Panc1 (cell line): ENCODE measurements around the gene SH2D1B. TPM values are rescaled to one million over a fixed set of nuclear protein-coding genes. Genes with fewer than 3 reads are reported as not detected.

Source experiments
- ATAC-seq: fragments of 200-7000 bp; cut with Tn5 transposase; 2 replicates; pipeline ENCODE4 v1.9.1; 2020; ENCODE audit warnings: mild to moderate bottlenecking, moderate library complexity
- BruUV-seq: library from RNA; stranded (reverse); fragments of 400-500 nt; replicated peaks from 2 replicates; lab custom pipeline; 2021; lab: Mats Ljungman, UMichigan
- CTCF ChIA-PET: fragments of 300-600 bp; sonication (Branson Sonifier 250); formaldehyde crosslinking; loops from one replicate; lab custom pipeline; 2022; ENCODE audit warnings: antibody characterized with exemption; lab: Charles Lee
- POLR2A ChIA-PET: fragments of 300-600 bp; sonication (Branson Sonifier 250); formaldehyde crosslinking; loops from one replicate; lab custom pipeline; 2022; ENCODE audit warnings: antibody characterized with exemption; lab: Charles Lee
- DNase-seq: peaks from one replicate; pipeline ENCODE4 v3.0.0-alpha.2; 2010; ENCODE audit warnings: low read depth, low spot score
- H3K27ac ChIP-seq: 2 replicates; pipeline ENCODE4 v1.5.1; 2011; ENCODE audit warnings: mild to moderate bottlenecking, low read length, inconsistent platforms
- H3K27me3 ChIP-seq: fragments of 200-500 bp; sonication (Bioruptor generic); 2 replicates; pipeline ENCODE4 v1.6.0; 2014; ENCODE audit warnings: low read length, inconsistent platforms; ENCODE audit not compliant: control insufficient read depth, insufficient read depth
- H3K36me3 ChIP-seq: fragments of 200-500 bp; sonication (Bioruptor generic); 2 replicates; pipeline ENCODE4 v1.5.1; 2014; ENCODE audit warnings: inconsistent platforms, mild to moderate bottlenecking, low read length, moderate library complexity; ENCODE audit not compliant: control insufficient read depth, insufficient read depth
- H3K4me1 ChIP-seq: 2 replicates; pipeline ENCODE4 v1.5.1; 2011; ENCODE audit warnings: inconsistent platforms, mild to moderate bottlenecking, low read length, moderate library complexity; ENCODE audit not compliant: control insufficient read depth, insufficient read depth
- H3K4me3 ChIP-seq, 2 experiments: 2 replicates each; pipeline ENCODE4 v1.5.1; 2011 to 2012; ENCODE audit warnings: low read depth in 2 of 2, low read length in 2 of 2, mild to moderate bottlenecking in 2 of 2, inconsistent platforms in 1 of 2, moderate library complexity in 1 of 2
- H3K9me3 ChIP-seq: fragments of 200-500 bp; sonication (Bioruptor generic); 2 replicates; pipeline ENCODE4 v1.5.1; 2014; ENCODE audit warnings: low read depth, mild to moderate bottlenecking, inconsistent platforms, low read length, moderate library complexity; ENCODE audit not compliant: control insufficient read depth, insufficient read depth
- POLR2AphosphoS5 ChIP-seq: IDR thresholded peaks from 2 replicates; pipeline ENCODE4 v1.6.1; 2012; ENCODE audit warnings: mild to moderate bottlenecking, low read depth, low read length, moderate library complexity
- SIN3A ChIP-seq: IDR thresholded peaks from 2 replicates; pipeline ENCODE4 v1.6.1; 2012; ENCODE audit warnings: low read depth, mild to moderate bottlenecking, low read length, moderate library complexity, borderline replicate concordance; ENCODE audit not compliant: insufficient read depth
- TCF7L2 ChIP-seq: IDR thresholded peaks from 2 replicates; pipeline ENCODE4 v1.6.1; 2011; ENCODE audit warnings: mild to moderate bottlenecking, low read depth, low read length, inconsistent platforms
- in situ Hi-C: cut with HindIII; loops from 2 replicates; pipeline ENCODE4 v1.10.0; 2016; ENCODE audit warnings: low sequenced_read_pairs, low pct_unique_long_range_greater_than_20kb
- intact Hi-C: fragments of 100-400 bp; cut with micrococcal nuclease; formaldehyde crosslinking; loops from one replicate; pipeline ENCODE4 v1.10.0; 2022; ENCODE audit not compliant: unreplicated experiment
- total RNA-seq: library from RNA; stranded (reverse); gene quantifications from one replicate; pipeline ENCODE4 v1.2.1, GENCODE V29; 2021; ENCODE audit not compliant: unreplicated experiment
- TF ChIP-seq, protein P1 (sequence below): fragments of 450-650 bp; IDR thresholded peaks from 2 replicates; pipeline ENCODE4 v1.5.1; 2017; ENCODE audit warnings: mild to moderate bottlenecking
- TF ChIP-seq, protein P2 (sequence below), 2 experiments: IDR thresholded peaks; 2 replicates each; pipeline ENCODE4 v1.6.1; 2011 to 2012; ENCODE audit warnings: low read depth in 2 of 2, control low read depth in 1 of 2, low read length in 1 of 2, mild to moderate bottlenecking in 1 of 2, moderate library complexity in 1 of 2; ENCODE audit not compliant: insufficient read depth in 1 of 2

SH2D1B gene
- total RNA-seq, 1 experiment from 2014 or later, result not detected

DNA sequence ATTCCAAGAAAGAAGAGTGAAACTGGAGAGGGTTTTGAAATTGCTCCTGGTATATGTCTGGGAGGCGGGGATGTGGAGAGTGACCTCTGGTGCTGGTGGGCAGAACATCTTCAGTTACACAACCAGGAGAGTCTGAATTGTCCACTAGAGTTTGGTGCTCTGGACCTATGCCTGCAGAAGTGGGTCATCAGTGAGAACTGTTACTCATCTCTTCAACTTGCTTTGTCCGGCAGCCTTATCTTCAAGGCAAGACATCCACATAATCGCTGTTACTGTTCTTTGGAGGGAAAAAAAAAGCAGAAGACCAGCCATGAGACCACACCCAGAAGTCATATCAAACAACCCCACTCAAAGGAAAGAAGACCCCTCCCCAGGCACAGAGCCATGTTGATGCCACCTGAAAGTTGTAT lies 14.9 kb downstream of the SH2D1B start:
- TF ChIP-seq, protein P1, sequence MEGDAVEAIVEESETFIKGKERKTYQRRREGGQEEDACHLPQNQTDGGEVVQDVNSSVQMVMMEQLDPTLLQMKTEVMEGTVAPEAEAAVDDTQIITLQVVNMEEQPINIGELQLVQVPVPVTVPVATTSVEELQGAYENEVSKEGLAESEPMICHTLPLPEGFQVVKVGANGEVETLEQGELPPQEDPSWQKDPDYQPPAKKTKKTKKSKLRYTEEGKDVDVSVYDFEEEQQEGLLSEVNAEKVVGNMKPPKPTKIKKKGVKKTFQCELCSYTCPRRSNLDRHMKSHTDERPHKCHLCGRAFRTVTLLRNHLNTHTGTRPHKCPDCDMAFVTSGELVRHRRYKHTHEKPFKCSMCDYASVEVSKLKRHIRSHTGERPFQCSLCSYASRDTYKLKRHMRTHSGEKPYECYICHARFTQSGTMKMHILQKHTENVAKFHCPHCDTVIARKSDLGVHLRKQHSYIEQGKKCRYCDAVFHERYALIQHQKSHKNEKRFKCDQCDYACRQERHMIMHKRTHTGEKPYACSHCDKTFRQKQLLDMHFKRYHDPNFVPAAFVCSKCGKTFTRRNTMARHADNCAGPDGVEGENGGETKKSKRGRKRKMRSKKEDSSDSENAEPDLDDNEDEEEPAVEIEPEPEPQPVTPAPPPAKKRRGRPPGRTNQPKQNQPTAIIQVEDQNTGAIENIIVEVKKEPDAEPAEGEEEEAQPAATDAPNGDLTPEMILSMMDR, result peak; percentile 32
- TF ChIP-seq POLR2AphosphoS5, result no peak
- ChIA-PET CTCF (no interaction called here), POLR2A (no interaction called here)
- Histone ChIP-seq H3K27ac (no peak overlapping the region), H3K9me3 (no peaks in the 10 kb centered on the region), H3K4me1 (no peaks in the 10 kb centered on the region), H3K27me3 (peaks cover 8% of the 10 kb centered on the region; the same call in 1 of the 2 replicates), H3K4me3 (no peak overlapping the region), H3K36me3 (no peaks in the 10 kb centered on the region; the same call in 1 of the 2 replicates)
- BruUV-seq, result no TSS peak
- ATAC-seq, result peak; percentile 76
- DNase-seq, result no peak
- intact Hi-C loops (loop anchor here (10.0 kb wide), 1 partner anchor 632 kb away; the partner anchor contains the start of gene ATF6), in situ Hi-C loops (no loop called here)

DNA sequence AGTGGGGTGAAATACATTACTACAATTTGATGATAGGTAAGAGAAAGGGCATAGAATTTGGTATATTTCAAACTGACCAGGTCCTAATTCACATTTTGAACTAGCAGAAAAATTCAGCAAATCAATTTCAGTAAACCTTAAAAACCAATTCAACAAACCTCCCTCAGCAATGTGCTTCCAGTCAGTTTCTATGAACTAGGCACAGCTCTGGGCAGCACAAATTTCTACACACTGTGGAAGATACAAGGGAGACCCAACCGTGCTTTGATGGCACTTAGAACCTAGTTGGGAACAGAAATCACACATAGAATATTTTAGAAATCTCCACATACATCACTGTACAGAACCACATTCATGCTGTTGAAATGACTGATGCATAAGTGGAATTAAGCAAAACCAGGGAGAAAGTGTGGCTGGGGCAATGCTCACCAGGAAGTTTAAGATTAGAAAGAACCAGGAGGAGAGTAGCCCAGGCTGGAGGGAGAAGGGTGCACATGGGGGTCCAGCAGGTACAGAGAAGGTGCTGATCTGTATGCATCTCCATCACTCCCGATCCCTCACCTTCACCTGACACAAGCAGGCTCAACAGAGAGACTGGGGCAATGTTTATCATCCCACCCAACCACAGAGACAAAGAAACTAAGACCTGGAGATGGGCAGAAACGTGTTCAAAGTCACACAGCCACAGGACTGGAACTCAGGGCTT lies 15.6 kb downstream of the SH2D1B start:
- ChIA-PET CTCF (no interaction called here), POLR2A (no interaction called here)
- Histone ChIP-seq H3K4me1 (peaks cover 6% of the 10 kb centered on the region), H3K9me3 (no peaks in the 10 kb centered on the region), H3K27me3 (peaks cover 8% of the 10 kb centered on the region; the same call in 1 of the 2 replicates), H3K4me3 (no peak overlapping the region), H3K36me3 (no peaks in the 10 kb centered on the region; the same call in 1 of the 2 replicates), H3K27ac (no peak overlapping the region)
- TF ChIP-seq, protein P2, sequence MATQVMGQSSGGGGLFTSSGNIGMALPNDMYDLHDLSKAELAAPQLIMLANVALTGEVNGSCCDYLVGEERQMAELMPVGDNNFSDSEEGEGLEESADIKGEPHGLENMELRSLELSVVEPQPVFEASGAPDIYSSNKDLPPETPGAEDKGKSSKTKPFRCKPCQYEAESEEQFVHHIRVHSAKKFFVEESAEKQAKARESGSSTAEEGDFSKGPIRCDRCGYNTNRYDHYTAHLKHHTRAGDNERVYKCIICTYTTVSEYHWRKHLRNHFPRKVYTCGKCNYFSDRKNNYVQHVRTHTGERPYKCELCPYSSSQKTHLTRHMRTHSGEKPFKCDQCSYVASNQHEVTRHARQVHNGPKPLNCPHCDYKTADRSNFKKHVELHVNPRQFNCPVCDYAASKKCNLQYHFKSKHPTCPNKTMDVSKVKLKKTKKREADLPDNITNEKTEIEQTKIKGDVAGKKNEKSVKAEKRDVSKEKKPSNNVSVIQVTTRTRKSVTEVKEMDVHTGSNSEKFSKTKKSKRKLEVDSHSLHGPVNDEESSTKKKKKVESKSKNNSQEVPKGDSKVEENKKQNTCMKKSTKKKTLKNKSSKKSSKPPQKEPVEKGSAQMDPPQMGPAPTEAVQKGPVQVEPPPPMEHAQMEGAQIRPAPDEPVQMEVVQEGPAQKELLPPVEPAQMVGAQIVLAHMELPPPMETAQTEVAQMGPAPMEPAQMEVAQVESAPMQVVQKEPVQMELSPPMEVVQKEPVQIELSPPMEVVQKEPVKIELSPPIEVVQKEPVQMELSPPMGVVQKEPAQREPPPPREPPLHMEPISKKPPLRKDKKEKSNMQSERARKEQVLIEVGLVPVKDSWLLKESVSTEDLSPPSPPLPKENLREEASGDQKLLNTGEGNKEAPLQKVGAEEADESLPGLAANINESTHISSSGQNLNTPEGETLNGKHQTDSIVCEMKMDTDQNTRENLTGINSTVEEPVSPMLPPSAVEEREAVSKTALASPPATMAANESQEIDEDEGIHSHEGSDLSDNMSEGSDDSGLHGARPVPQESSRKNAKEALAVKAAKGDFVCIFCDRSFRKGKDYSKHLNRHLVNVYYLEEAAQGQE (IDR thresholded peaks at IDR 0.05; ENCODE audit: insufficient read depth in 1 of 2, low read depth in 2 of 2, low read length in 1 of 2), result no peak
- BruUV-seq, result no TSS peak
- DNase-seq, result no peak
- in situ Hi-C loops (no loop called here), intact Hi-C loops (loop anchor here (10.0 kb wide), 1 partner anchor 632 kb away; the partner anchor contains the start of gene ATF6)
- no peak for ATAC-seq

DNA sequence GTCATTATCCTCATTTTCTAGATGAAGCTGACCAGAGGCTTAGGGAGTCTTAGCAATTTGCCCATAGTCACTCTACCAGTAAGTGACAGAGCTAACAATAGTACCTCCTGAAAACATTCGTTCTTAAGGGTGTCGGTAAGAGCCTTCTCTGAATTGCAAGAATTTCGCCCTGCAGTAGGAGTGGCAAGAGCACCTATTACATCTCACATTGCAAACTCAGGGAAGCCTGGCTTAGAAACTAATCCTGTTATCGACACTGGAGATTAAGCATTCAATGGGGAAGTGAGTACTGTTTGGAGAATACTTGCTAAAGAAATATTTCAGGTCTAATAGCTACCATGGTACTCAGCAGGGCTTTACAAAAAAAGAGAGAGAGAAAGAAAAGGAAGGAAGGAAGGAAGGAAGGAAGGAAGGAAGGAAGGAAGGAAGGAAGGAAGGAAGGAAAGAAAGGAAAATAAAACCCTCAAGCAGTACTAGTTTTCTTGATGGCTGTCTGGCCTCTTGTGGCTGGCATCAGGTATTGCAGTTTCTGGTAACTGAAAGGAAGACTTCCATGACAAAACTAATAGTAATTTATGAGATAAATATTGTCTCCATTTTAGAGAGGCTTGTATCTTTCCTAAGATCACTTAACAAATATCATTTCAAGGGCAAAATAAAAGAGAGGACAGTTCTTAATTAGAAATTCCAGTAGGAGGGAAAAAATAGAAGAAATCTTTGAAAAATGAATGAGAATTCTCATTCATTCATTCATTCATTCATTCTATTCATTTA lies 20.0 kb downstream of the SH2D1B start:
- BruUV-seq, result no TSS peak
- in situ Hi-C loops (no loop called here), intact Hi-C loops (loop anchor here (1.0 to 10.0 kb wide), 2 partner anchors 337 to 627 kb away; partner anchors contain the start of gene ATF6)
- TF ChIP-seq, protein P2 (IDR thresholded peaks at IDR 0.05; ENCODE audit: insufficient read depth in 1 of 2, low read depth in 2 of 2, low read length in 1 of 2), result no peak
- TF ChIP-seq TCF7L2, result no peak
- no peak for TF ChIP-seq SIN3A
- TF ChIP-seq, protein P1, result peak; percentile 86
- TF ChIP-seq POLR2AphosphoS5, result no peak
- Histone ChIP-seq H3K36me3 (no peaks in the 10 kb centered on the region; the same call in 1 of the 2 replicates), H3K4me3 (no peak overlapping the region), H3K27ac (peak overlapping the region; percentile 76), H3K9me3 (no peaks in the 10 kb centered on the region), H3K27me3 (peaks cover 8% of the 10 kb centered on the region; the same call in 1 of the 2 replicates), H3K4me1 (peaks cover 22% of the 10 kb centered on the region)
- DNase-seq, result peak; percentile 22
- ChIA-PET CTCF (interaction anchor here (0.6 to 0.9 kb wide), 5 partner anchors 10 to 598 kb away, joined by 3 to 9 read pairs (median 3); no protein-coding TSS in a partner anchor), POLR2A (no interaction called here)
- ATAC-seq, result peak; percentile 66
